Gastrocnemius medialis (tissue), 4 donors: ENCODE measurements around the gene RXRA. TPM values are rescaled to one million over a fixed set of nuclear protein-coding genes. Genes with fewer than 3 reads are reported as not detected.
A peak's percentile ranks its signal among the peaks of the same experiment; 100 is the strongest.

Experiments
- ATAC-seq, 2 donors: fragments of 150-250 bp; one replicate each; pipeline ENCODE4 v1.9.1; 2016
- DNase-seq, 2 donors: peaks; one replicate each; pipeline ENCODE4 v3.0.0-alpha.2; 2019
- H3K27ac ChIP-seq, 4 donors: fragments of 200-600 bp; sonication (generic); 1 replicate in 1 of 4; 2 replicates in 3 of 4; pipeline ENCODE4 v1.5.1; 2016 to 2018; ENCODE audit warnings: mild to moderate bottlenecking in 2 of 4, moderate library complexity in 1 of 4
- H3K27me3 ChIP-seq, 3 donors: fragments of 200-600 bp; sonication (generic) in 2 of 3; 1 replicate in 1 of 3; 2 replicates in 2 of 3; pipeline versions ENCODE4 v1.5.1 to v1.6.0; 2016 to 2019; ENCODE audit warnings: mild to moderate bottlenecking in 1 of 3, moderate library complexity in 1 of 3
- H3K36me3 ChIP-seq, 2 donors: fragments of 200-600 bp; sonication (generic) in 1 of 2; one replicate each; pipeline ENCODE4 v1.5.1; 2017 to 2018
- H3K4me1 ChIP-seq, 2 donors: fragments of 200-600 bp; sonication (generic) in 1 of 2; one replicate each; pipeline ENCODE4 v1.5.1; 2016 to 2017; ENCODE audit warnings: mild to moderate bottlenecking in 2 of 2
- H3K4me3 ChIP-seq, 4 donors: fragments of 200-600 bp; sonication (generic) in 3 of 4; 1 replicate in 1 of 4; 2 replicates in 3 of 4; pipeline ENCODE4 v1.5.1; 2016 to 2019; ENCODE audit warnings: mild to moderate bottlenecking in 2 of 4
- H3K9me3 ChIP-seq, 3 donors: fragments of 200-600 bp; sonication (generic) in 2 of 3; 1 replicate in 1 of 3; 2 replicates in 2 of 3; pipeline ENCODE4 v1.5.1; 2016 to 2019
- CTCF ChIP-seq, 5 experiments: fragments of 450-650 bp in 3 of 5; fragments of 200-600 bp in 2 of 5; sonication (generic) in 2 of 5; IDR thresholded peaks in 4 of 5; conservative IDR thresholded peaks in 1 of 5; 1 replicate in 4 of 5; 2 replicates in 1 of 5; pipeline ENCODE4 v1.5.1; 2016 to 2019; ENCODE audit warnings: antibody characterized with exemption in 5 of 5, mild to moderate bottlenecking in 3 of 5, moderate library complexity in 3 of 5
- POLR2A ChIP-seq, 2 donors: fragments of 450-650 bp; IDR thresholded peaks; one replicate each; pipeline ENCODE4 v1.6.1; 2017; ENCODE audit warnings: antibody characterized with exemption in 2 of 2, mild to moderate bottlenecking in 2 of 2, moderate library complexity in 2 of 2
- in situ Hi-C, 4 donors: fragments of 200-750 bp; cut with MboI; loops; one replicate each; pipeline versions ENCODE4 v1.15.0 to v1.8.0; 2017; ENCODE audit warnings: low sequenced_read_pairs in 4 of 4
- intact Hi-C: fragments of 100-400 bp; cut with DNase I; formaldehyde crosslinking; loops from one replicate; pipeline ENCODE4 v1.15.1; 2023; ENCODE audit warnings: low total_unique reads
- total RNA-seq, 4 donors: library from RNA; depleted of rRNA; stranded (reverse); fragments of >200 nt; gene quantifications; one replicate each; pipeline versions ENCODE4 v1.1.0 to v1.2.3, GENCODE V29; 2016

The RXRA gene
- total RNA-seq, 4 donors from 2014 or later = 70.8 to 224 (median 160) TPM

- Histone ChIP-seq H3K4me1 (peaks cover 15 to 23% of the 10 kb centered on the region in 2 donors), H3K27ac (no peak overlapping the region)
- TF ChIP-seq CTCF (IDR thresholded peaks at IDR 0.05 in 4 of 5, conservative IDR thresholded peaks at IDR 0.05 in 1 of 5) = no peak
- no peak for TF ChIP-seq POLR2A (IDR thresholded peaks at IDR 0.05)
These were observed 127.7 kb downstream of the RXRA start for GRCh38 chr9:134453776-134454475.

GRCh38 chr9:134454476-134454857 lies 128.2 kb downstream of the RXRA start:
- no peaks in the 10 kb centered on the region for H3K9me3 ChIP-seq
- H3K27me3 ChIP-seq = no peaks in the 10 kb centered on the region
- no peak for ATAC-seq
- in situ Hi-C loops (loop anchor here in 1 of 4 donors (25.0 kb wide), 1 partner anchor 283 kb away; no protein-coding TSS in a partner anchor), intact Hi-C loops (no loop called here)
- no peak overlapping the region for H3K27ac ChIP-seq
- DNase-seq = no peak
- H3K4me3 ChIP-seq = no peak overlapping the region
- TF ChIP-seq CTCF (IDR thresholded peaks at IDR 0.05 in 4 of 5, conservative IDR thresholded peaks at IDR 0.05 in 1 of 5) = no peak
- no peak for TF ChIP-seq POLR2A (IDR thresholded peaks at IDR 0.05)
- peaks cover 15 to 23% of the 10 kb centered on the region in 2 donors for H3K4me1 ChIP-seq
- no peaks in the 10 kb centered on the region for H3K36me3 ChIP-seq

More at GRCh38 chr9:134453776-134454475, 127.7 kb downstream of the RXRA start:
- no peak for ATAC-seq
- H3K4me3 ChIP-seq = no peak overlapping the region
- H3K9me3 ChIP-seq = no peaks in the 10 kb centered on the region
- no peak for DNase-seq
- H3K36me3 ChIP-seq = no peaks in the 10 kb centered on the region
- no peaks in the 10 kb centered on the region for H3K27me3 ChIP-seq
- in situ Hi-C loops (loop anchor here in 1 of 4 donors (25.0 kb wide), 1 partner anchor 283 kb away; no protein-coding TSS in a partner anchor), intact Hi-C loops (no loop called here)

- DNase-seq (no peak), ATAC-seq (no peak)
- Histone ChIP-seq H3K9me3 (no peaks in the 10 kb centered on the region), H3K27me3 (no peaks in the 10 kb centered on the region), H3K27ac (peak overlapping the region; percentile 77 to 84 (median 81)), H3K4me3 (no peak overlapping the region), H3K36me3 (no peaks in the 10 kb centered on the region), H3K4me1 (peaks cover 15 to 23% of the 10 kb centered on the region in 2 donors)
- TF ChIP-seq CTCF (IDR thresholded peaks at IDR 0.05 in 4 of 5, conservative IDR thresholded peaks at IDR 0.05 in 1 of 5) (no peak), POLR2A (IDR thresholded peaks at IDR 0.05) (no peak)
- intact Hi-C loops (no loop called here), in situ Hi-C loops (loop anchor here in 1 of 4 donors (25.0 kb wide), 1 partner anchor 282 kb away; no protein-coding TSS in a partner anchor)
These were observed 128.8 kb downstream of the RXRA start for GRCh38 chr9:134455021-134455471.

- DNase-seq = no peak
- Histone ChIP-seq H3K27me3 (no peaks in the 10 kb centered on the region), H3K9me3 (no peaks in the 10 kb centered on the region), H3K4me1 (peaks cover 15 to 23% of the 10 kb centered on the region in 2 donors), H3K27ac (peak overlapping the region; percentile 77 to 84 (median 81)), H3K4me3 (peak overlapping the region; percentile 38 to 65 (median 49)), H3K36me3 (no peaks in the 10 kb centered on the region)
- no peak for ATAC-seq
- intact Hi-C loops = no loop called here
- TF ChIP-seq CTCF (IDR thresholded peaks at IDR 0.05 in 4 of 5, conservative IDR thresholded peaks at IDR 0.05 in 1 of 5) (no peak), POLR2A (IDR thresholded peaks at IDR 0.05) (no peak)
- in situ Hi-C loops = loop anchor here in 1 of 4 donors (25.0 kb wide), 1 partner anchor 282 kb away; no protein-coding TSS in a partner anchor
These were observed 129.3 kb downstream of the RXRA start for GRCh38 chr9:134455537-134455933.
